Midbrain (tissue), 1 donor: ENCODE data around the gene SPTBN2.

ENCODE experiments used
- DNase-seq: peaks from one replicate; lab custom pipeline; 2025; lab: John Stamatoyannopoulos, UW

The SPTBN2 gene

GRCh38 chr11:66638177-66639065 is 90.6 kb downstream of the SPTBN2 start, which contains the start of gene RBM4:
Gene RBM4, plus strand, starts transcription at chr11:66638703. Its CDS starts 1,009 bp downstream, at chr11:66639712.
- peak; percentile 100 for DNase-seq

GRCh38 chr11:66637557-66638176 is 91.3 kb downstream of the SPTBN2 start:
- no peak for DNase-seq

- no peak for DNase-seq
Observed at GRCh38 chr11:66636411-66636810, 92.6 kb downstream of the SPTBN2 start.
